ENCODE data around the gene ATIC.

ATIC gene

GRCh38 chr2:215399067-215399716 lies 87.3 kb downstream of the ATIC start:
- DNase-seq (ENCODE audit: low read depth), result no peak

Data from stimulated activated CD8-positive, alpha-beta memory T cell treated with anti-CD3 and anti-CD28 coated beads, Interleukin-15, amount 100 ng/mL, for 1 hour (primary cell).